OCI-LY3 (cell line): ENCODE results near the gene ADGRB3.
A peak's percentile ranks its signal among the peaks of the same experiment; 100 is the strongest.

Experiments
- H2AFZ ChIP-seq: fragments of 200-600, 300-600 bp; shearing (Covaris generic); 2 replicates; pipeline ENCODE4 v1.6.0; 2014; ENCODE audit warnings: antibody characterized with exemption, low read depth, low read length
- H3K27ac ChIP-seq: fragments of 200-600, 300-600 bp; sonication (generic); 2 replicates; pipeline ENCODE4 v1.5.1; 2014; ENCODE audit warnings: mild to moderate bottlenecking, low read length, moderate library complexity, mixed read lengths
- H3K27me3 ChIP-seq: fragments of 200-600, 300-600 bp; sonication (generic); 2 replicates; pipeline ENCODE4 v1.6.1; 2014; ENCODE audit warnings: low read depth, low read length, mixed read lengths
- H3K36me3 ChIP-seq: fragments of 200-600, 300-600 bp; sonication (generic); replicated peaks from 2 replicates; pipeline ENCODE3; 2014; ENCODE audit warnings: low read depth, low read length, mixed read lengths
- H3K4me1 ChIP-seq: fragments of 300-600, 200-600 bp; sonication (generic); 2 replicates; pipeline ENCODE4 v1.6.1; 2014; ENCODE audit warnings: low read length, mixed read lengths
- H3K4me2 ChIP-seq: fragments of 200-600, 300-600 bp; sonication (generic); 2 replicates; pipeline ENCODE4 v1.6.1; 2014; ENCODE audit warnings: low read length, mixed read lengths
- H3K4me3 ChIP-seq: fragments of 300-600, 200-600 bp; sonication (generic); 2 replicates; pipeline ENCODE4 v1.5.1; 2014; ENCODE audit warnings: antibody characterized with exemption, mild to moderate bottlenecking, low read length, moderate library complexity
- H3K79me2 ChIP-seq: fragments of 300-600, 200-600 bp; shearing (Covaris generic); 2 replicates; pipeline ENCODE4 v1.6.1; 2014; ENCODE audit warnings: mild to moderate bottlenecking, low read length, mixed read lengths
- H3K9ac ChIP-seq: fragments of 300-600, 200-600 bp; shearing (Covaris generic); 2 replicates; pipeline ENCODE4 v1.6.0; 2014; ENCODE audit warnings: mild to moderate bottlenecking, low read length, moderate library complexity
- H3K9me3 ChIP-seq: fragments of 200-600, 300-600 bp; shearing (Covaris generic); 2 replicates; pipeline ENCODE4 v1.6.1; 2014; ENCODE audit warnings: low read length, mixed read lengths; ENCODE audit not compliant: insufficient read depth
- H4K20me1 ChIP-seq: fragments of 200-600, 300-600 bp; sonication (generic); 2 replicates; pipeline ENCODE4 v1.6.1; 2016; ENCODE audit warnings: low read length, mixed read lengths; ENCODE audit not compliant: insufficient read depth
- CTCF ChIP-seq: fragments of 200-600, 300-600 bp; sonication (generic); IDR thresholded peaks from 2 replicates; pipeline ENCODE4 v1.5.1; 2014; ENCODE audit warnings: antibody characterized with exemption, low read length, low read depth
- EZH2phosphoT487 ChIP-seq: fragments of 200-600 bp; shearing (Covaris generic); IDR thresholded peaks from 2 replicates; pipeline ENCODE4 v1.6.1; 2018; ENCODE audit warnings: antibody characterized with exemption, mixed run types, low read depth

Gene ADGRB3

GRCh38 chr6:68689910-68690309, 54.8 kb downstream of the ADGRB3 start:
- Histone ChIP-seq H3K4me2 (no peak overlapping the region), H4K20me1 (no peaks in the 10 kb centered on the region), H3K4me3 (no peak overlapping the region), H3K36me3 (no peaks in the 10 kb centered on the region), H3K9ac (no peak overlapping the region), H3K27ac (no peak overlapping the region), H3K27me3 (no peaks in the 10 kb centered on the region), H3K4me1 (no peaks in the 10 kb centered on the region), H3K9me3 (no peaks in the 10 kb centered on the region), H2AFZ (0 out of 2 replicates have a peak overlapping the region, but pooled peaks have one; percentile 4), H3K79me2 (no peaks in the 10 kb centered on the region)
- no peak for TF ChIP-seq CTCF
- TF ChIP-seq EZH2phosphoT487, result no peak

GRCh38 chr6:68691120-68691519, 56.0 kb downstream of the ADGRB3 start:
- Histone ChIP-seq H3K36me3 (no peaks in the 10 kb centered on the region), H3K79me2 (no peaks in the 10 kb centered on the region), H3K27ac (no peak overlapping the region), H3K4me3 (no peak overlapping the region), H3K4me2 (no peak overlapping the region), H2AFZ (0 out of 2 replicates have a peak overlapping the region, but pooled peaks have one; percentile 10), H3K4me1 (no peaks in the 10 kb centered on the region), H3K27me3 (no peaks in the 10 kb centered on the region), H4K20me1 (no peaks in the 10 kb centered on the region), H3K9me3 (no peaks in the 10 kb centered on the region), H3K9ac (no peak overlapping the region)
- TF ChIP-seq EZH2phosphoT487, result no peak
- TF ChIP-seq CTCF, result no peak

GRCh38 chr6:68693271-68693670, 58.2 kb downstream of the ADGRB3 start:
- no peak overlapping the region for H3K27ac ChIP-seq
- H4K20me1 ChIP-seq, result no peaks in the 10 kb centered on the region
- H3K9ac ChIP-seq, result no peak overlapping the region
- H3K4me2 ChIP-seq, result no peak overlapping the region
- no peak for TF ChIP-seq EZH2phosphoT487
- H3K36me3 ChIP-seq, result no peaks in the 10 kb centered on the region
- no peak overlapping the region for H3K4me3 ChIP-seq
- H3K9me3 ChIP-seq, result no peaks in the 10 kb centered on the region
- H3K79me2 ChIP-seq, result no peaks in the 10 kb centered on the region
- no peaks in the 10 kb centered on the region for H3K27me3 ChIP-seq
- H3K4me1 ChIP-seq, result no peaks in the 10 kb centered on the region
- no peak overlapping the region for H2AFZ ChIP-seq

GRCh38 chr6:68695403-68695802, 60.3 kb downstream of the ADGRB3 start:
- no peak for TF ChIP-seq EZH2phosphoT487
- TF ChIP-seq CTCF, result no peak
- Histone ChIP-seq H3K36me3 (no peaks in the 10 kb centered on the region), H4K20me1 (no peaks in the 10 kb centered on the region), H3K27me3 (no peaks in the 10 kb centered on the region), H2AFZ (peak overlapping the region; percentile 47), H3K4me1 (no peaks in the 10 kb centered on the region), H3K4me2 (no peak overlapping the region), H3K79me2 (no peaks in the 10 kb centered on the region), H3K4me3 (no peak overlapping the region), H3K27ac (no peak overlapping the region), H3K9me3 (no peaks in the 10 kb centered on the region), H3K9ac (no peak overlapping the region)

GRCh38 chr6:68695838-68696237, 60.8 kb downstream of the ADGRB3 start:
- no peak overlapping the region for H3K4me2 ChIP-seq
- no peaks in the 10 kb centered on the region for H3K9me3 ChIP-seq
- no peaks in the 10 kb centered on the region for H3K4me1 ChIP-seq
- H3K27me3 ChIP-seq, result no peaks in the 10 kb centered on the region
- H2AFZ ChIP-seq, result peak overlapping the region; percentile 47
- no peak for TF ChIP-seq CTCF
- no peak for TF ChIP-seq EZH2phosphoT487
- no peak overlapping the region for H3K9ac ChIP-seq
- H4K20me1 ChIP-seq, result no peaks in the 10 kb centered on the region
- no peak overlapping the region for H3K27ac ChIP-seq
- H3K4me3 ChIP-seq, result no peak overlapping the region
- no peaks in the 10 kb centered on the region for H3K79me2 ChIP-seq
- H3K36me3 ChIP-seq, result no peaks in the 10 kb centered on the region
